ENCODE results near the gene SNX10. TPM values are rescaled to one million over a fixed set of nuclear protein-coding genes. Genes with fewer than 3 reads are reported as not detected.

Gene SNX10
- polyA plus RNA-seq, 4 donors: 9.0 to 26.1 (median 20.7) TPM

DNA sequence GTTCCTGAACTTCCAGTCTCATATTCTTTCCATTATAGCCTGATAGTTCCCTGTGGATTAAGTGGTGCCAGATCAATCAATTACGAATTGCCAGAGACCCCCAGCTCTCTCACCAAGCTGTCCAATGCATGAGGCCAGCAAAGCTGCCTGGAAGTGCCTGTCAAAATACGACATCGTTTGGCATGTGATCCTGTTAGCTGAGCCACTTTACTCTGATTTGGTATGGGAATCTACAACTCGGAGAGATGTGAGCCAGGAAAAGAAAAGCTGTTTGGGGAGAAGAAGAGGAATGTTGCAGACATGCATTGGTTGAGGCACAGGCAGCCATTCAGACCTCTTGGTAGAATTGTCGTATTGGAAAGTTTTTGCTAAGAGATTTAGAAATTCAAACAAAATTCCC is 3.9 kb downstream of the SNX10 start:
- DNase-seq (ENCODE audit: low read depth in 4 of 4, low spot score in 3 of 4): no peak

DNA sequence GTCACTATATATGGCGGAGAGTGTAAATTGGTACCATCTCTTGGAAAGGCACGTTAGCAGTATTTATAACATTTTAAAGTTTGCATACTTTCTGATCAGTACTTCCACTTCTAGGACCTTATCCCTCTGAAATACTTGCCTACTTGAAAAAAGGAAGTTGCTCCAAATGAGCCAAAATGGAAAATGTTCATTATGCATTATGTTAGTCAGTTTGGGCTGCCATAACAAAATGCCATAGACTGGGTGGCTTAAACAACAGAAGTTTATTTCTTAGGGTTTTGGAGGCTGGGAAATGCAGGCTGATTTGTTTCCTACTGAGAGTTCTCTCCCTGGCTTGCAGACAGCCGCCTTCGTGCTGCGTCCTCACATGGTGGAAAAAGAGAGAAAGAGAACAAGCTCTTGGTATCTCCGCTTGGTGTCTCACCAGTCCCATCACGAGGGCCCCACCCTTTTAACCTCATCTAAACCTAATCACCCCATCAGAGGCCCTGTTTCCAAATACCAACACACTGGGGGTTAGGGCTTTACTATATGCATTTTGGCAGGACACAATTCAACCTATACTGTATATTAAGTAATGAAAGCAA is 6.9 kb downstream of the SNX10 start:
- no peak for DNase-seq (ENCODE audit: low read depth in 4 of 4, low spot score in 3 of 4)

DNA sequence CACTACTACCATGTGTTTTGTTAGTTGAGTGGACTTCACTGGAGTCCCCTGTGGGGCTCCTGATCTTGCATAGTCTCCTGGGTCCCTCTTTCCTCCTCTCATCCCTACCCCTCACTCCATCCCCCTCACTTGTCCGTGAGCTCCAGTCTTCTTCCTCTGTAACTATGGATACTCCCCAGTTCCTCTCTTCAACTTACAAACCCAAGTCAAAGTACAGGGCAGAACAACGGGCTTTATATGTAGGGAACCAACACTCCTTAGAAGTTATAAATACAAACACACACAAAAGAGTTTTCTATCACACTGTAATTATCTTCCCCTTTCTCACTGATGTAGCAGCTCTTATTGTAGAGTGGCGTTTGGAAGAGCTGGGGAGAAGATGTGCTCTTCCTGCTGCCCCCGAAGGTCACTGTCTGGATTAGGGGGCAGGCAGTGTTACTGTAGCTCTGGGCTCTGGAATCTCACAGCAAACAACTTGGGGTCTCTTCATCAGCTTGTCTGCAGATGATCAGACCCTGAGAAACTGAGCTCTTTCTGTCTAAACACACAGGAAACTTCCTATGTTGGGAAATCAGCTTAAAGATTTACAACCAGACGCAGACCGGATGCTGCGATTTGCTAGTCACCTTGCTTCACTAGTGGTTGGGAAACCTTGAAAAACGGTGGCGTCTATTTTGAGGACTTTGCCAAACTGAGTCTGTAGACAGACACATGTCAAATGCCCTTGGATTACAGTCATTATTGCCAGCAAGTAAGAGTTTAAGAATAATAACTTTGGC is 13.6 kb downstream of the SNX10 start:
- no peak for DNase-seq (ENCODE audit: low read depth in 4 of 4, low spot score in 3 of 4)

DNA sequence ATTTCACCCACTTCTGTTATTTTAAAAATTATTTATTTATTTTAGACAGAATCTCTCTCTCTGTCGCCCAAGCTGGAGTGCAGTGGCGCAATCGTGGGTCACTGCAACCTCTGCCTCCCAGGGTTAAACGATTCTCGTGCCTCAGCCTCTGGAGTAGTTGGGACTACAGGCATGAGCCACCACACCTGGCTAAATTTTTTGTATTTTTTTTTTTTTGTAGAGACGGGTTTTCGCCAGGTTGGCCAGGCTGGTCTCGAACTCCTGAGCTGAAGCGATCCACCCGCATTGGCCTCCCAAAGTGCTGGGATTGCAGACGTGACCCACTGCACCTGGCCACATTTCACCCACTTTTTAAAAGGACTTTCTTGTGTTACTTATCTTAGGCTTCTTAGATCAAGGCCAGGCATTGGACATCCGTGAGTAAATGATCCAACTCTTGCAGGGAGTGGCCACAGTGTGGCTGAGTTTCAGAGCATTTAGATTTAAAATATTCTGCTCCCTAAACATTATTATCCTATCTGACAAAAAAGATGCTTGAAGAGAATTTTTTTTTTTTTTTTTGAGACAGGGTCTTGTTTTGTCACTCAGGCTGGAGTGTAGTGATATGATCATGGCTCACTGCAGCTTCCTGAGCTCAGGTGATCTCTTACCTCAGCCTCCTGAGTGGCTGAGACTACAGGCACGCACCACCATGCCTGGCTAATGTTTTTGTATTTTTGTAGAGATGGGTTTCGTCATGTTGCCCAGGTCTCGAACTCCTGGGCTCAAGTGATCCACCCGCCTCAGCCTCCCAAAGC is 14.4 kb downstream of the SNX10 start:
- no peak for DNase-seq (ENCODE audit: low read depth in 4 of 4, low spot score in 3 of 4)

DNA sequence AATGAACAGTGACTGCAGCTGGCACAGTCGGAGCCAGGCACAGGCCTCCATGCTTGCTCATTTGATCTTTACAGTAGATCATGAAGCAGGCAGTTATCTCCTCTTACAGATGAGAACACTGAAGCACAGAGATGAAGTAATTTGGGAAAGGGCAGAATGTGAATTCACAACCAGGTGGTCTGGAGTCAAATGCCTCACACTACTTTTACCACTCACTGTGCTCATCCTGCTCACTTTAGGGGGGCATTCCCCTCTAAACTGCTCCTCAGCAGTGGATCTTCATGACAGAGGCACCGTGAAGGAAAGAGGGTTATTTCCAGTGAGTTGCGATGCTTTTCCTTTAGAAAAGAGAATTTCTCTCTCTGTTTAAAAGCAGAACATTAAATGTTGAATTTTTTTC is 15.1 kb downstream of the SNX10 start:
- DNase-seq (ENCODE audit: low read depth in 4 of 4, low spot score in 3 of 4): no peak

DNA sequence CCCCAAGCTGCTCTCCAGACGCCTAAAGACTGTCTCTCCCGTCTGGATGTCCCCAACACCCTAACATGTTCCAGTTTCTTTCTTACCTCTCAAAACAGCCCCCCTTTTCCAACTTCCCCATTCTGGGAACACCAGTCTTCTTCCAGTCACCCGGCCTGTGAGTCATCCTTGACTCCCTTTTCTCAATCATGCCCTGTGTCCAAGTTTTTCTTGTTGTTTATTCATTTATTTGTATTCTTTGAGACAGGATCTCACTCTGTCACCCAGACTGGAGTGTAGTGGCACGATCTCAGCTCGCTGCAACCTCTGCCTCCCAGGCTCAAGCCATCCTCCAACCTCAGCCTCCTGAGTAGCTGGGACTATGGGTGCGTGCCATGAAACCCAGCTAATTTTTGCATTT is 15.6 kb downstream of the SNX10 start:
- no peak for DNase-seq (ENCODE audit: low read depth in 4 of 4, low spot score in 3 of 4)

DNA sequence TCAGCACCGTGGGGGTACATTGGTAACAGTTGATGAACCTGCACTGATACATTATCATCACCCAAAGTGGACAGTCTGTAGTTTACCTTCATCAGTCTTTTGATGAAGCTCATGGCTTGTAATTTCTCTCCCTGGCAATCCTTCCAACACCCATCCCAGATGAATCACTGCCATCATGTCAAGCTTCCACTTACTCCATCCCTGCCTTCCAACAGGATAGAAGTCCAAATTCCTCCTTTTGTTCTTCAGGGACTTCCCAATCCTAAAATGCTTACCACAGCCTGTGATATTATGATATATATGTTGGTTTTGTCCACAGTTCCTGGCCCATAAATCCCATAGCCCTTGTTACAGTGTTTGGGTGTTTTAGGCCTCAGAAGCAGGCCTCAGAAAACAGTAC is 16.1 kb downstream of the SNX10 start:
- DNase-seq (ENCODE audit: low read depth in 4 of 4, low spot score in 3 of 4): no peak

DNA sequence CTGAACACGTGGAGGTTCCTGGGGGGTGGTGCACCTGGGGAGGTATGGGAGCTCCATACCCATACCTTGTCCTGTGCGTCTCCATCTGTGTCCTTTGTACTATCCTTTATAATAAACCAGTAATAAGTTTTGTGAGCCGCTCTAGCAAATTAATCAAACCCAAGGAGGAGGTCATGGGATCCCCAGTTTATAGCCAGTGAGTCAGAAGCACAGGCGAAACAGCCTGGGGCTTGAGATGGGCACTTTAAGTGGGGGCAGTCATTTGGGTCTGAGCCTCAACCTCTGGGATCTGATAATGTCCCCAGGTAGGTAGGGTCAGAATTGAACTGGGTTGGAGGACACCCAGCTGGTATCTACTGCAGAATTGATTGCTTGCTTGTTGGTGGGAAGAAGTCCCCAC is 16.9 kb downstream of the SNX10 start:
- DNase-seq (ENCODE audit: low read depth in 4 of 4, low spot score in 3 of 4): no peak

DNA sequence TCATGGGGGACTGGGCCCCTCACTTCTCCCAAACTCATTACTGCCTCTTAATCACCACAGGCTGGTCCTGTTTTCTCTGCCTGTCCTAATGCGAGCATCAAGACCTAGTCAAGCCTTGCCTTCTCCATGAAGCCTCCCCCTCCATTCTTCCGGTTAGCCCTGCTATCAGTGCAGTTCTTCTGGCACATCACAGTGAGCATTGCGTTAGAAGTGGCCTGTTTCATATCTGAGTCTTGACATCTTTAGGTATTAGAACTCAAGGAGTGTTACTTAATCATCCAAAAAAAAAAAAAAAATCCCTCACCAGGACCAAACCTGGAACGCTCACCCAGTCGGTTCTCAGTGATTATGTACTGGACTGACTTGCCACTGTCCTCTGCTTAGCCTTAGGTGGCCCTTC is 17.4 kb downstream of the SNX10 start:
- DNase-seq (ENCODE audit: low read depth in 4 of 4, low spot score in 3 of 4): no peak

DNA sequence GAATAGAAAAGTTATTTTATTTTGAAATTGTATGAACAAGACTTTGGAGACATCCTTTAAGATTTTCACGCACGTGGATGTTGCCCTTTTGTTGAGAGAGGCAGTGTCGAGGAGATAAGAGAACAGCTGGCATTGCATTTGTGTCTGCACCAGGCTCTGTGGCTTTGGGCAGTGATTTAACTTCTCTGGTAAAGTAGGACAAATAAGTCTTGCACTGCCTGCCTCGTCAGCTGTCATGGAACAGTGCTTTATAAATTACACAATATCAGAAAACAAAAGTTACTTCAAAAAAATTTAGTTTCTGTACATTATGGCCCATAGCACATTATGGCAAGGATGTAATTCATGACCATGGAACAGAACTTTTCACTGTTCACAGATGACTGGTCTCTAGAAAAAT is 20.1 kb downstream of the SNX10 start:
- no peak for DNase-seq (ENCODE audit: low read depth in 4 of 4, low spot score in 3 of 4)

DNA sequence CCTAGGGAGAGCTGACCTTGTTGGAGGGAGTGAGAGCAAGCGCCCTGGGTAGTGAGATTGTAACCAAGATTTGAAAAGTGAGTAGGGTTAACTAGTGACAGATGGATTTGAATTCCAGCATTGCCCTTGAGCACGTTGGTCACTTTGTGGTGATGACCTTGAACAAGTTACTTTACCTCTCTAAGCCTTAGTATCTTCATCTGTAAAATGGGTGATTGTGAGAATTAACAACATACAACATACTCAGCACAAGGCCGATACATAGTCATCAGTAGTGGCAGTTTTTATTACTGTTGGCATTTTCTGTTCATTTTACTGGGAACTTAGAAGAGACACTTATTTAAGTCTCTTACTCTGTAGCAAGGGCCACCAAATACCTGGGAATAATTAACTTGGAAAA is 25.5 kb downstream of the SNX10 start:
- DNase-seq (ENCODE audit: low read depth in 4 of 4, low spot score in 3 of 4): no peak

DNA sequence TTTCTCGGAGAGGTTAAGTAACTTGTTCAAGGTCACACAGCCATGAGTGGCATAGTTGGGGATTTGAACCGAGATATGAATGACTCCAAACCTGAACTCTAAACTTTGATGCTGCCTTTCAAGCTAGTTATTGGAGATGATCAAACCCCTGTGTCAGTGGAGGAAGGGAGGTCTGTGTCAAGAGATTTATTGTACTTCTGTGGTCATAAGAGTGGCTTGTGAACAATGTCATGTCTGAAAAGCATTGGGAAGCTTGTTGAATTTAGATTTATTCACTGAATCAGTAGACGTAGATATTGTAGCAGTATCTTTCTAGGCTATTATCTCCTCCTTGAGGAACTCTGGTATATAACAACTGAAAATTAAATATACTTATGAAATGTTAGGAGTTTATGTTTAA is 27.3 kb downstream of the SNX10 start:
- DNase-seq (ENCODE audit: low read depth in 4 of 4, low spot score in 3 of 4): no peak

DNA sequence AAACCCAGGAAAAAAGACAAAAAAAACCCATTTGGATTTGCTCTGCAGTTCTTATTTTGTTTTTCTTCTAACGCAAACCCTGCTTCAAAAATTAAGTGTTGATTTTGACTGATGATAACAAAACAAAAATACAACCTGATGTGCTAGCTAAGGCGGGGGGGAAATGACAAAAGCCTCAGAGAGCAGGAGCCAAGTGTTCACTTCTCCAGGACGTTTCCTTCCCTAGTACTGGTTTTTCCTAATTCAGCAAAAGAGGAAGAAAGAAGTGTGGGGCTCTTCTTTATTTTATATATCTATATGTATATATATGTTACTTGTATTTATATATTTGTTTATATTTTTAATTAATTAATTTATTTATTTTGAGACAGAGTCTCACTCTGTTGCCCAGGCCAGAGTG is 28.0 kb downstream of the SNX10 start:
- no peak for DNase-seq (ENCODE audit: low read depth in 4 of 4, low spot score in 3 of 4)

DNA sequence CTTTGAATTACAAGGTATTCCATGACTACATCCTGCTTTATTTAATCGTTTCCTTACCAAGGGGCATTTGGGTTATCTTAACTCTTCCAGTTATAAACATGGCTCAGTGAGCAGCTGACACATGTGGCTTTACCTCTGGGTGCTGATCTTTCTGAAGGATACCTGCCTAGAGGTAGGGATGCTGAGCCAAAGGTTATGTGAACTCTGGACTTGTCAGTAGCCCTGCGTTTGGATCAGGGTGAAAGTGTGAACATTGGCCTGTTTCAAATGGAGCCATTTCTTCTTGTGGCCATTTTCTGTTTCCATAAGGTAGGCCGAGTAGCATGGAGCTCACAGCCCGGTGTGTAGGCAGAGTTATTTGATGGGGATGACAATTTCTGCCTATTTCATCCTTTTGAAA is 29.2 kb downstream of the SNX10 start:
- no peak for DNase-seq (ENCODE audit: low read depth in 4 of 4, low spot score in 3 of 4)

DNA sequence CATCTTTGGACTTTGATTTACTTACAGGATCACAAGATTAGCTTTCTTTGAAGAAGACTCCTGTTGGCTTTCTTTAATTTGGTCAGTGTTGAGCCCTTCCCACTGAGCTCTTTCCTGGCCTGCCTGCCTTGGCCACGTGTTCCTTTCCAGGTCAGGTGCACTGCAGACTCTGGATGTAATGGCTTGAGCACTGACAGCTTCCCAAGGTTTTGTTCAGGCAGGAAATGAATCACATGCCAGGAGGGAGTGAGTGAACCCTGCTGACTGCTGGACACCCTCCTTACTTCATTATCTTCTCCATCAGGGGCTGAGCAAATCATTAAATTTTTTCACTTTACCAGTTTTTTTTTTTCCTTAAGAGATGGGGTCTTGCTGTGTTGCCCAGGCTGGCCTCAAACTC is 29.8 kb downstream of the SNX10 start:
- DNase-seq (ENCODE audit: low read depth in 4 of 4, low spot score in 3 of 4): no peak

DNA sequence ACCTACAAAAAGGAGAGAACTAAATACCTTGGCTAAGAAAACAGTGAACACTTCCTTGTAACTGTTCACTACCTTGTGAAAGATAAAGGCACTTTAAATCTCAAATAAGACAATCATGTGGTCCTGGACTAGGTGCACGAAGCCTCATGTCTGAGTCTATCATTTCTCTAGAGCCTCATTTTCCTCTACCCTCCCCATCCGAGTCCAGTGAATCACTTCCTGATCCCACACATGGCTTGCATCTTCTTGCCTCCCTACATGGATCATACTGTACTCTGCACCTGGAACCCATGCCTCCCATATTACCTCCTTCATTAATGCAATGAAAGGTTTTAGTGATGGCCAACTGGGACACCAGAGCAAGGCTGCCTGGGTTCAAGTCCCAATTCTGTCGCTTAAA is 34.5 kb downstream of the SNX10 start:
- DNase-seq (ENCODE audit: low read depth in 4 of 4, low spot score in 3 of 4): no peak

DNA sequence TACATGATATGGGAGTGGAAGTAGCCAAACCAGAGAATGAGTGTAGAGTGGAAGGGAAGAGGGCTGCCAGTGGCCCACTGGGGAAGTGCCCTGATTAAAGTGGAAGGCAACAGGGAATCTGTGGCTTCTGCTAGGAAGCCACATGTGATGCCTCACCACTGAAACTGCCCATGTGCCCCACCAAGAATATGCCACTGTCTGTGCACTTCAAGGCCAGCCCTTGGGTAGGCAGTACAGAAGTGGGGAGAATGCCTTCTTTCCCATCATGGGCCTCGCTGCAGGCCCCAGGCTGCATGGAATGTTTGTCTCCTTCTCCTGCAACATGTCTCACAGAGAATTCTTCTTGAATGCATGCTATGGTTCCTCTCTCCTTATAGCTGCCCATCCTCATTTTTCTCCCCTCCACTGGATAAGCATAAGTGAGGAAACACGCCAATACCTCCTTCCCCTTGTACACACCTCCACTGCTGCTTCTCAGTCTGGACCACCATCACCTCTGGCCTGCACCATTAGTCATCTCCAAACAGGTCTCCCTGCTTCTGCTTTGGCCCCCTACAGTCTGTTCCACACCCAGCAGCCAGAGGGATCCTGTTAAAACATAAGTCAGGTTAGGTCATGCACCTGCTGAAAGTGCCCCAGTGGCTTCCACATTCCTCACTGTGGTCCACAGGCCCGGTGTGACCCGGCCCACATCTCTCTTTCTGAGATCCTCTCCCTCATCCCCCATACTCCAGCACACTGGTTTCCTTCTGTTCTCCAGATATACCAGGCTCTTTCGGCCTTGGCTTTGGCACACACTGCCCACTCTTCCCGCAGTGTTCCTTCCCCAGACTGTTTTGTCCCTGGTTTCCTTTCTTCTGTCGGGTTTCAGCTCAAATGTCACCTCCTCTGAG is 37.1 kb downstream of the SNX10 start:
- DNase-seq (ENCODE audit: low read depth in 4 of 4, low spot score in 3 of 4): no peak

DNA sequence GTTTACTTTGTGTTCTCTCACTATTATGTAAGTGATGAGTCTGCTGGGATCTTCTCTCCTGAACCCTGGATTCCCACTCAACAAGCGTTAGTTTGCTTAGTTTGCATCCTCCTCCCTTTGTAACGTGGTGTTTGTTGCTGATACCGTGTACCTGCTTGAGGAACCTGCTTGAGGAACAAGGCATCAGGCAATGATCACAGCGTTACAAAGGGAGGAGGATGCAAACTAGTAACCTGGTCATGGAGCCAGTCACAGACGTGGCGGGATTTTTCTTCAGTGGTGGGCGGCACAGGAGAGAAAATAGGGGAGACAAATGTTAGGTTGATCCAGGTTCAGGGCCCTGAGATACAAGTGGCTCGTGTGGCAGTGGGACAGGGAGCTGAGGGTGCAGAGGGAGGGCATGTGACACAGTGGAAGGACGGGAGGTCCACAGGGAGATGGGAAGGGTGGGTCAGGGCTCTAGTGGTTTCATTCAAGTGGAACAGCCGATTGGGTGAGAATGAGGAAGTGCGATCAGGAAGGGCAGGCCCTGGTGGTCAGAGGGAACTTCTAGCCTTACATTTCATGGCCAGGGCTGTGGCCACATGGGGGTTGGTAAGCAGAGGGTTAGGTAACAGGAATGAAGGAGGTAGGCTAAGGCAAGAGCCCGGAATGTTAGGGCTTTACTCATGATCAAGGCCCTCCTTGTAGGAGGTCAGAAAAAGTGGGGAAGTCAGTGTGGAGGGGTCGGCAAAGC is 38.0 kb downstream of the SNX10 start:
- DNase-seq (ENCODE audit: low read depth in 4 of 4, low spot score in 3 of 4): no peak

DNA sequence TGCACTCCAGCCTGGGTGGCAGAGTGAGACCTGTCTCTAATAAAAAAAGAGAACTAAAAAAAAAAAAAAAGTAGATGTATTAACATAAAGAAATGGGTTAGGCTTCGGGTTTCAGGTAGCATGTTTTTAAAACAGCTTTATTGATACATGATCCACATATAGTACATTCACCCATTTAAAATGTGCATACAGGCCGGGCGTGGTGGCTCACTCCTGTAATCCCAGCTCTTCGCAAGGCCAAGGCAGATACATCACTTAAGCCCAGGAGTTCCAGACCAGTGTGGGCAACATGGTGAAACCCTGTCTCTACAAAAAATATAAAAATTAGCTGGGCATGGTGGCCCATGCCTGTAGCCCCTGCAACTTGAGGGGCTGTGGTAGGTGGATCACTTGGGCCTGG is 39.5 kb downstream of the SNX10 start:
- no peak for DNase-seq (ENCODE audit: low read depth in 4 of 4, low spot score in 3 of 4)

DNA sequence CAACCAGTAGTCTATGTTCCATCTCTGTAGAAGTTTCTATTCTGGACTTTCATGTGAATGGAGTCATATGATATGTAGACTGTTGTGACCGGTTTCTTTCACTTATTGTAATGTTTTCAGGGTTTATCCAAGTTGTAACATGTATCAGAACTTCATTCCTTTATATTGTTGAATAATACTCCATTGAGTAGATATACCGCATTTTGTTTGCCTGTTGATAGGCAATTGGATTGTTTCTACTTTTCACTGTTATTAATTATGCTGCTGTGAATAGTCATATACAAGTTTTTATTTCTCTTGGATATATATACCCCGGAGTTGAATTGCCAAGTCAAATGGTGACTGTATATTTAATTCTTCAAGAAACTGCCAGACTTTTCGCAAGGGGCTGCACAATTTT is 40.1 kb downstream of the SNX10 start:
- DNase-seq (ENCODE audit: low read depth in 4 of 4, low spot score in 3 of 4): no peak

All from left renal pelvis (tissue), 4 donors.